ENCODE results near the gene CD63.

- TF ChIP-seq EZH2 (IDR thresholded peaks at IDR 0.05; ENCODE audit: borderline replicate concordance, low read length) (no peak), CTCF (IDR thresholded peaks at IDR 0.05; ENCODE audit: low read length) (no peak)
Measured at GRCh38 chr12:55728939-55729818, at the start of gene CD63.
